Lung (tissue), 12 donors: ENCODE data around the gene MDN1. TPM values are rescaled to one million over a fixed set of nuclear protein-coding genes. Genes with fewer than 3 reads are reported as not detected.
A peak's percentile ranks its signal among the peaks of the same experiment; 100 is the strongest.

Experiments used
- ATAC-seq: fragments of 200-7000 bp; cut with Tn5 transposase; one replicate; pipeline ENCODE4 v1.9.1; 2020; ENCODE audit warnings: moderate number of reproducible peaks; ENCODE audit not compliant: insufficient read depth, low FRiP score
- DNase-seq, 3 donors: peaks; one replicate each; pipeline ENCODE4 v3.0.0-alpha.2; 2013 to 2017
- H3K27ac ChIP-seq, 2 donors: one replicate each; pipeline ENCODE4 v1.5.1; 2013; ENCODE audit warnings: mild to moderate bottlenecking in 2 of 2, moderate library complexity in 2 of 2, control low read depth in 1 of 2, inconsistent platforms in 1 of 2, low read depth in 1 of 2, low read length in 1 of 2
- H3K27me3 ChIP-seq, 3 donors: one replicate each; pipeline ENCODE4 v1.5.1; 2013; ENCODE audit warnings: low read length in 2 of 3; ENCODE audit not compliant: control insufficient read depth in 3 of 3, insufficient read depth in 3 of 3
- H3K36me3 ChIP-seq, 4 donors: one replicate each; pipeline ENCODE4 v1.5.1; 2013; ENCODE audit warnings: low read length in 4 of 4, mild to moderate bottlenecking in 1 of 4, moderate library complexity in 1 of 4; ENCODE audit not compliant: control insufficient read depth in 4 of 4, insufficient read depth in 4 of 4
- H3K4me1 ChIP-seq, 5 donors: one replicate each; pipeline ENCODE4 v1.5.1; 2013; ENCODE audit warnings: low read length in 5 of 5, mild to moderate bottlenecking in 2 of 5, moderate library complexity in 1 of 5; ENCODE audit not compliant: control insufficient read depth in 5 of 5, insufficient read depth in 5 of 5
- H3K4me3 ChIP-seq: one replicate; pipeline ENCODE4 v1.5.1; 2013; ENCODE audit warnings: mild to moderate bottlenecking, control low read depth, moderate library complexity
- H3K9ac ChIP-seq, 2 donors: one replicate each; pipeline ENCODE4 v1.5.1; 2013; ENCODE audit warnings: low read length in 2 of 2, control low read depth in 1 of 2; ENCODE audit not compliant: insufficient read depth in 1 of 2
- H3K9me3 ChIP-seq, 4 donors: one replicate each; pipeline ENCODE4 v1.5.1; 2013; ENCODE audit warnings: low read length in 3 of 4, mild to moderate bottlenecking in 1 of 4, moderate library complexity in 1 of 4; ENCODE audit not compliant: control insufficient read depth in 4 of 4, insufficient read depth in 3 of 4
- CTCF ChIP-seq: IDR thresholded peaks from 2 replicates; pipeline ENCODE4 v1.5.1; 2012; ENCODE audit warnings: mild to moderate bottlenecking; ENCODE audit errors: control extremely low read depth, extremely low read depth
- WGBS, 2 donors: extraction: QIAGEN DNeasy Blood & Tissue Kit; methylation state at CpG; one replicate each; pipeline ENCODE4 v1.1.7; 2013; 5-methylcytosine and 5-hydroxymethylcytosine counted together
- polyA plus RNA-seq, 2 donors: library from polyadenylated mRNA; stranded (reverse); fragments of 200-250 nt; gene quantifications; one replicate each; pipeline ENCODE4 v1.2.1, GENCODE V29; 2013
- total RNA-seq, 2 donors: library from RNA; depleted of rRNA in 1 of 2; stranded (reverse); fragments of >200 nt in 1 of 2; gene quantifications; one replicate each; pipeline ENCODE4 v1.2.1, GENCODE V29; 2014 to 2021
- donor health status: control.
- donor health status: control.
- donor health status: Bipolar disorder and iron deficiency.
- donor health status: healthy.
- donor health status: DM: yes; HTN: yes; CAD: no.

Gene MDN1
- total and polyA plus RNA-seq, 4 donors, result 7.6 to 33.8 (median 31.7) TPM

GRCh38 chr6:89836639-89837222, 17.1 kb upstream of the MDN1 start:
- H3K9me3 ChIP-seq, result no peaks in the 10 kb centered on the region
- ATAC-seq (no peak), DNase-seq (no peak)
- no peak overlapping the region for H3K9ac ChIP-seq
- 93 to 94% methylated on average over 8 of the region's 8 CpGs for WGBS, 2 donors
- no peak overlapping the region for H3K27ac ChIP-seq
- no peaks in the 10 kb centered on the region for H3K27me3 ChIP-seq
- peaks cover 0 to 5% (median 4%) of the 10 kb centered on the region in 5 donors for H3K4me1 ChIP-seq
- no peak for TF ChIP-seq CTCF
- peaks cover 5 to 11% (median 8%) of the 10 kb centered on the region in 4 donors for H3K36me3 ChIP-seq
- H3K4me3 ChIP-seq, result no peak overlapping the region

GRCh38 chr6:89834884-89835792, 15.5 kb upstream of the MDN1 start:
- ATAC-seq (no peak), DNase-seq (no peak)
- no peaks in the 10 kb centered on the region for H3K27me3 ChIP-seq
- no peak overlapping the region for H3K4me3 ChIP-seq
- H3K4me1 ChIP-seq, result peaks cover 0 to 9% (median 0%) of the 10 kb centered on the region in 5 donors
- no peak overlapping the region for H3K9ac ChIP-seq
- H3K36me3 ChIP-seq, result peaks cover 5 to 11% (median 8%) of the 10 kb centered on the region in 4 donors
- TF ChIP-seq CTCF, result no peak
- H3K9me3 ChIP-seq, result no peaks in the 10 kb centered on the region
- WGBS, 2 donors, result 87% methylated on average over 12 of the region's 12 CpGs
- H3K27ac ChIP-seq, result no peak overlapping the region

DNA sequence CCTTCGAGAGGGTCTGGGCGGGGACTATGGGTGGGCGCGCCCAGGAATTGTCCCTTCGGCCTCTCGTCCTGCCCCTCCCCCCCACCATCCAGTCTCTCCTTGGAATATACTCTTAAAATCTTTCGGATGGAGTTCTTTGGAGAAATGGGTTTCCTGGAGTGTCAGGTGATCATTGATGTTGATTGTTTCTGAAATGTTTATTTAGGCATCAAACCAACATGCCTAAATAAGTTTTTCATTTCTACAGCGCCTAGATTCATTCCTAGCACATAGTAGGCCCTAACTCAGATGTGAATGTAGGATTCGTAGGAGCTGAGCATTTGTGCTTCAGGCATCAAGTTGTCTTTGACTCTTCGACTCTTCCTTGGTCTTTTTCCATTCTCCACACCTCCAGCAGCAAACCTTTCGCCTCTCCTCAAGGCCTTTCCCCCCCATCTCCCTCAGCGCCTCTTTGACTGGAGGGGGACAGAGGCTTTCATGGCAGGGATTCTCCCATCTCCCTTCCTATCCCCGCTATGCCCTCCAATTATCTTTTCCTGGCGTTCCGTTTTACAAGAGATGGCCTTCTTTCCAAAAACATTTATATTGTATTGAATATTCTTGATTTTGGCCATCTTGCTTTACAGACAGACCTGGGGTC, 10.7 kb upstream of the MDN1 start:
- peak overlapping the region in 1 of 2 donors; percentile 50 for H3K9ac ChIP-seq
- ATAC-seq (no peak), DNase-seq (peak in 2 of 3 donors; percentile 6 to 7)
- no peaks in the 10 kb centered on the region for H3K9me3 ChIP-seq
- 9 to 12% methylated on average over 15 of the region's 15 CpGs for WGBS, 2 donors
- peak overlapping the region; percentile 76 to 93 for H3K27ac ChIP-seq
- H3K36me3 ChIP-seq, result peaks cover 3 to 5% (median 4%) of the 10 kb centered on the region in 4 donors
- no peaks in the 10 kb centered on the region for H3K27me3 ChIP-seq
- peaks cover 0 to 9% (median 0%) of the 10 kb centered on the region in 5 donors for H3K4me1 ChIP-seq
- TF ChIP-seq CTCF, result no peak
- H3K4me3 ChIP-seq, result peak overlapping the region; percentile 97
